Measurements from ENCODE around the gene DPEP2.

- TF ChIP-seq CTCF (IDR thresholded peaks at IDR 0.05) (no peak), EZH2phosphoT487 (IDR thresholded peaks at IDR 0.05) (no peak), EZH2 (IDR thresholded peaks at IDR 0.05) (no peak)
These were observed 6.5 kb downstream of the DPEP2 start for GRCh38 chr16:67992661-67993206.

All from neural progenitor cell (in vitro differentiated cells).